Trophoblast cell (in vitro differentiated cells and primary cell): ENCODE results near the gene ZNF800.

Experiments
- DNase-seq, 2 donors: peaks; one replicate each; pipeline ENCODE4 v3.0.0-alpha.2; 2016
- H2AFZ ChIP-seq: 2 replicates; pipeline ENCODE4 v1.6.1; 2013; ENCODE audit warnings: low read length, moderate library complexity, mild to moderate bottlenecking; ENCODE audit not compliant: insufficient read depth, poor library complexity
- H2AK5ac ChIP-seq: 2 replicates; pipeline ENCODE4 v1.6.1; 2013; ENCODE audit warnings: mild to moderate bottlenecking, low read length
- H2BK120ac ChIP-seq: 2 replicates; pipeline ENCODE4 v1.6.1; 2013; ENCODE audit warnings: low read length, mild to moderate bottlenecking, moderate library complexity; ENCODE audit not compliant: insufficient read depth, poor library complexity
- H2BK12ac ChIP-seq: 2 replicates; pipeline ENCODE4 v1.6.1; 2013; ENCODE audit warnings: mild to moderate bottlenecking, low read length, moderate library complexity
- H2BK5ac ChIP-seq: 2 replicates; pipeline ENCODE4 v1.6.1; 2013; ENCODE audit warnings: low read length, low read depth, moderate library complexity, mild to moderate bottlenecking; ENCODE audit not compliant: poor library complexity
- H3K14ac ChIP-seq: 2 replicates; pipeline ENCODE4 v1.6.1; 2013; ENCODE audit warnings: mild to moderate bottlenecking, low read length
- H3K18ac ChIP-seq: 2 replicates; pipeline ENCODE4 v1.6.1; 2013; ENCODE audit warnings: mild to moderate bottlenecking, low read length
- H3K23ac ChIP-seq: 2 replicates; pipeline ENCODE4 v1.6.1; 2013; ENCODE audit warnings: low read length
- H3K27ac ChIP-seq: 2 replicates; pipeline ENCODE4 v1.5.1; 2013; ENCODE audit warnings: low read depth, mild to moderate bottlenecking, inconsistent platforms, low read length, moderate library complexity
- H3K27me3 ChIP-seq: 2 replicates; pipeline ENCODE4 v1.6.1; 2013; ENCODE audit warnings: inconsistent platforms, mild to moderate bottlenecking, low read length, moderate library complexity; ENCODE audit not compliant: insufficient read depth
- H3K36me3 ChIP-seq, 2 experiments: 1 replicate in 1 of 2; 2 replicates in 1 of 2; pipeline ENCODE4 v1.6.1; 2013; ENCODE audit warnings: low read length in 2 of 2, mild to moderate bottlenecking in 2 of 2, moderate library complexity in 1 of 2; ENCODE audit not compliant: insufficient read depth in 2 of 2, control insufficient read depth in 1 of 2
- H3K4ac ChIP-seq: 2 replicates; pipeline ENCODE4 v1.6.1; 2013; ENCODE audit warnings: low read depth, mild to moderate bottlenecking, low read length, moderate library complexity
- H3K4me1 ChIP-seq, 2 experiments: 1 replicate in 1 of 2; 2 replicates in 1 of 2; pipeline ENCODE4 v1.6.1; 2013; ENCODE audit warnings: low read length in 2 of 2, mild to moderate bottlenecking in 2 of 2, moderate library complexity in 1 of 2; ENCODE audit not compliant: insufficient read depth in 2 of 2, control insufficient read depth in 1 of 2
- H3K4me2 ChIP-seq: 2 replicates; pipeline ENCODE4 v1.6.1; 2013; ENCODE audit warnings: inconsistent platforms, mild to moderate bottlenecking, low read length, moderate library complexity
- H3K4me3 ChIP-seq: 2 replicates; pipeline ENCODE4 v1.5.1; 2013; ENCODE audit warnings: mild to moderate bottlenecking, low read depth, low read length, inconsistent platforms
- H3K79me1 ChIP-seq: one replicate; pipeline ENCODE4 v1.6.1; 2013; ENCODE audit warnings: low read length
- H3K79me2 ChIP-seq: 2 replicates; pipeline ENCODE4 v1.6.1; 2013; ENCODE audit warnings: low read length, mild to moderate bottlenecking; ENCODE audit not compliant: control insufficient read depth, insufficient read depth, poor library complexity
- H3K9ac ChIP-seq: 2 replicates; pipeline ENCODE4 v1.6.1; 2013; ENCODE audit warnings: mild to moderate bottlenecking, low read length
- H3K9me3 ChIP-seq: 2 replicates; pipeline ENCODE4 v1.6.1; 2013; ENCODE audit warnings: low read depth, mild to moderate bottlenecking, control low read depth, inconsistent platforms, low read length; ENCODE audit not compliant: insufficient read depth
- H4K12ac ChIP-seq: 2 replicates; pipeline ENCODE4 v1.6.1; 2013; ENCODE audit warnings: low read depth, mild to moderate bottlenecking, low read length, moderate library complexity
- H4K8ac ChIP-seq: 2 replicates; pipeline ENCODE4 v1.6.1; 2013; ENCODE audit warnings: low read depth, mild to moderate bottlenecking, low read length, moderate library complexity
- H4K91ac ChIP-seq: one replicate; pipeline ENCODE4 v1.6.1; 2013; ENCODE audit warnings: low read depth, mild to moderate bottlenecking, low read length, moderate library complexity
- WGBS: extraction: QIAGEN DNeasy Blood & Tissue Kit; methylation state at CpG from one replicate; pipeline ENCODE4 v1.1.7; 2013; ENCODE audit warnings: missing lambda C conversion rate; ENCODE audit not compliant: insufficient read length, insufficient coverage; ENCODE audit errors: extremely low coverage; 5-methylcytosine and 5-hydroxymethylcytosine counted together

The ZNF800 gene

GRCh38 chr7:127349881-127350280, 42.6 kb downstream of the ZNF800 start:
- H3K27ac ChIP-seq = no peak overlapping the region
- no peak overlapping the region for H3K4me3 ChIP-seq
- H4K91ac ChIP-seq = no peak overlapping the region
- no peak overlapping the region for H4K12ac ChIP-seq
- peak; percentile 53 to 82 for DNase-seq
- no peaks in the 10 kb centered on the region for H3K27me3 ChIP-seq
- H3K14ac ChIP-seq = no peak overlapping the region
- no peak overlapping the region for H2BK120ac ChIP-seq
- H2AFZ ChIP-seq = no peak overlapping the region
- no peak overlapping the region for H4K8ac ChIP-seq
- H3K4me1 ChIP-seq = peaks cover 0 to 3% of the 10 kb centered on the region in 2 experiments
- no peak overlapping the region for H3K4ac ChIP-seq
- no peak overlapping the region for H3K18ac ChIP-seq
- no peaks in the 10 kb centered on the region for H3K36me3 ChIP-seq
- H3K4me2 ChIP-seq = no peak overlapping the region
- no peak overlapping the region for H2BK5ac ChIP-seq
- no peaks in the 10 kb centered on the region for H3K79me2 ChIP-seq
- H3K79me1 ChIP-seq = no peaks in the 10 kb centered on the region
- no peak overlapping the region for H2AK5ac ChIP-seq
- no peaks in the 10 kb centered on the region for H3K9me3 ChIP-seq
- H2BK12ac ChIP-seq = no peak overlapping the region
- H3K9ac ChIP-seq = no peak overlapping the region
- H3K23ac ChIP-seq = no peak overlapping the region
- no CpG with 5 or more reads among the region's 7 CpGs for WGBS

GRCh38 chr7:127348247-127348631, 44.3 kb downstream of the ZNF800 start:
- H3K9ac ChIP-seq = no peak overlapping the region
- no peaks in the 10 kb centered on the region for H3K27me3 ChIP-seq
- no peak overlapping the region for H4K8ac ChIP-seq
- H4K12ac ChIP-seq = no peak overlapping the region
- no peak overlapping the region for H2BK120ac ChIP-seq
- no peak overlapping the region for H4K91ac ChIP-seq
- no peak overlapping the region for H2BK5ac ChIP-seq
- no peak overlapping the region for H3K4me3 ChIP-seq
- H3K36me3 ChIP-seq = no peaks in the 10 kb centered on the region
- H3K23ac ChIP-seq = no peak overlapping the region
- peaks cover 0 to 3% of the 10 kb centered on the region in 2 experiments for H3K4me1 ChIP-seq
- DNase-seq = no peak
- H3K79me1 ChIP-seq = no peaks in the 10 kb centered on the region
- no peak overlapping the region for H2AK5ac ChIP-seq
- WGBS = no CpG with 5 or more reads among the region's 3 CpGs
- H3K79me2 ChIP-seq = no peaks in the 10 kb centered on the region
- no peak overlapping the region for H3K27ac ChIP-seq
- no peak overlapping the region for H3K18ac ChIP-seq
- H3K14ac ChIP-seq = no peak overlapping the region
- no peak overlapping the region for H2AFZ ChIP-seq
- H3K4me2 ChIP-seq = peak overlapping the region; percentile 61
- H2BK12ac ChIP-seq = no peak overlapping the region
- no peak overlapping the region for H3K4ac ChIP-seq
- no peaks in the 10 kb centered on the region for H3K9me3 ChIP-seq

GRCh38 chr7:127347567-127348246, 44.8 kb downstream of the ZNF800 start:
- no peak overlapping the region for H2BK12ac ChIP-seq
- H2AK5ac ChIP-seq = no peak overlapping the region
- DNase-seq = peak; percentile 83 to 92
- no peak overlapping the region for H4K12ac ChIP-seq
- H3K18ac ChIP-seq = no peak overlapping the region
- no peak overlapping the region for H3K27ac ChIP-seq
- peak overlapping the region; percentile 61 for H3K4me2 ChIP-seq
- H3K27me3 ChIP-seq = no peaks in the 10 kb centered on the region
- H3K4me1 ChIP-seq = peaks cover 0 to 3% of the 10 kb centered on the region in 2 experiments
- no peak overlapping the region for H4K8ac ChIP-seq
- WGBS = no CpG with 5 or more reads among the region's 79 CpGs
- H3K23ac ChIP-seq = no peak overlapping the region
- no peak overlapping the region for H2AFZ ChIP-seq
- H3K9me3 ChIP-seq = no peaks in the 10 kb centered on the region
- H3K79me2 ChIP-seq = no peaks in the 10 kb centered on the region
- H3K4ac ChIP-seq = no peak overlapping the region
- H4K91ac ChIP-seq = no peak overlapping the region
- no peak overlapping the region for H2BK120ac ChIP-seq
- no peak overlapping the region for H3K14ac ChIP-seq
- H3K79me1 ChIP-seq = no peaks in the 10 kb centered on the region
- H3K9ac ChIP-seq = no peak overlapping the region
- no peak overlapping the region for H2BK5ac ChIP-seq
- H3K4me3 ChIP-seq = peak overlapping the region; percentile 44
- H3K36me3 ChIP-seq = no peaks in the 10 kb centered on the region

GRCh38 chr7:127346575-127347256, 45.8 kb downstream of the ZNF800 start:
- Histone ChIP-seq H3K4ac (no peak overlapping the region), H3K27me3 (no peaks in the 10 kb centered on the region), H4K12ac (no peak overlapping the region), H2AFZ (no peak overlapping the region), H3K79me2 (no peaks in the 10 kb centered on the region), H3K36me3 (no peaks in the 10 kb centered on the region), H3K23ac (no peak overlapping the region), H3K9me3 (no peaks in the 10 kb centered on the region), H3K14ac (no peak overlapping the region), H3K4me2 (no peak overlapping the region), H3K9ac (no peak overlapping the region), H2BK12ac (no peak overlapping the region), H3K18ac (no peak overlapping the region), H3K4me3 (no peak overlapping the region), H4K8ac (no peak overlapping the region), H3K79me1 (no peaks in the 10 kb centered on the region), H2AK5ac (no peak overlapping the region), H3K4me1 (peaks cover 0 to 3% of the 10 kb centered on the region in 2 experiments), H3K27ac (no peak overlapping the region), H2BK120ac (no peak overlapping the region), H4K91ac (no peak overlapping the region), H2BK5ac (no peak overlapping the region)
- DNase-seq = no peak
- WGBS = no CpG with 5 or more reads among the region's 9 CpGs
